ENCODE data around the gene DACT2.

GRCh38 chr6:168285456-168285855 lies 34.1 kb downstream of the DACT2 start:
- TF ChIP-seq, protein P1, sequence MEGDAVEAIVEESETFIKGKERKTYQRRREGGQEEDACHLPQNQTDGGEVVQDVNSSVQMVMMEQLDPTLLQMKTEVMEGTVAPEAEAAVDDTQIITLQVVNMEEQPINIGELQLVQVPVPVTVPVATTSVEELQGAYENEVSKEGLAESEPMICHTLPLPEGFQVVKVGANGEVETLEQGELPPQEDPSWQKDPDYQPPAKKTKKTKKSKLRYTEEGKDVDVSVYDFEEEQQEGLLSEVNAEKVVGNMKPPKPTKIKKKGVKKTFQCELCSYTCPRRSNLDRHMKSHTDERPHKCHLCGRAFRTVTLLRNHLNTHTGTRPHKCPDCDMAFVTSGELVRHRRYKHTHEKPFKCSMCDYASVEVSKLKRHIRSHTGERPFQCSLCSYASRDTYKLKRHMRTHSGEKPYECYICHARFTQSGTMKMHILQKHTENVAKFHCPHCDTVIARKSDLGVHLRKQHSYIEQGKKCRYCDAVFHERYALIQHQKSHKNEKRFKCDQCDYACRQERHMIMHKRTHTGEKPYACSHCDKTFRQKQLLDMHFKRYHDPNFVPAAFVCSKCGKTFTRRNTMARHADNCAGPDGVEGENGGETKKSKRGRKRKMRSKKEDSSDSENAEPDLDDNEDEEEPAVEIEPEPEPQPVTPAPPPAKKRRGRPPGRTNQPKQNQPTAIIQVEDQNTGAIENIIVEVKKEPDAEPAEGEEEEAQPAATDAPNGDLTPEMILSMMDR (conservative IDR thresholded peaks at IDR 0.05) = no peak
- no peak for TF ChIP-seq ZFX (IDR thresholded peaks at IDR 0.05)

Measured in C4-2B (cell line).